ENCODE data around the gene PVALEF. TPM values are rescaled to one million over a fixed set of nuclear protein-coding genes. Genes with fewer than 3 reads are reported as not detected.

The PVALEF gene
- total and polyA plus RNA-seq, 4 donors, result not detected

- H3K27ac ChIP-seq (ENCODE audit: low read depth in 1 of 2, low read length in 2 of 2), result no peak overlapping the region
- no peaks in the 10 kb centered on the region for H3K27me3 ChIP-seq (ENCODE audit: control insufficient read depth in 1 of 2, insufficient read depth in 2 of 2, low read length in 1 of 2)
- H3K36me3 ChIP-seq (ENCODE audit: control insufficient read depth in 1 of 2, insufficient read depth in 2 of 2, low read length in 1 of 2), result no peaks in the 10 kb centered on the region
- H3K9me3 ChIP-seq (ENCODE audit: control insufficient read depth, low read length), result no peaks in the 10 kb centered on the region
- WGBS, 2 donors, result 88 to 90% methylated on average over 21 to 22 of the region's 22 CpGs
- ATAC-seq (ENCODE audit: low FRiP score), result no peak
- DNase-seq, result no peak
- intact Hi-C loops (cut with DNase I), result no loop called here
- no peaks in the 10 kb centered on the region for H3K4me1 ChIP-seq (ENCODE audit: control insufficient read depth in 1 of 2, insufficient read depth in 2 of 2, low read length in 2 of 2)
- H3K4me3 ChIP-seq (ENCODE audit: low read length in 2 of 2), result no peak overlapping the region
These were observed 32.3 kb upstream of the PVALEF start for GRCh38 chr17:81132770-81133723.

- WGBS, 2 donors, result 82 to 87% methylated on average over 24 to 28 of the region's 28 CpGs
- DNase-seq (no peak), ATAC-seq (ENCODE audit: low FRiP score) (no peak)
- no peak overlapping the region for H3K4me3 ChIP-seq (ENCODE audit: low read length in 2 of 2)
- no peak overlapping the region for H3K27ac ChIP-seq (ENCODE audit: low read depth in 1 of 2, low read length in 2 of 2)
- H3K9me3 ChIP-seq (ENCODE audit: control insufficient read depth, low read length), result no peaks in the 10 kb centered on the region
- H3K4me1 ChIP-seq (ENCODE audit: control insufficient read depth in 1 of 2, insufficient read depth in 2 of 2, low read length in 2 of 2), result no peaks in the 10 kb centered on the region
- no peaks in the 10 kb centered on the region for H3K27me3 ChIP-seq (ENCODE audit: control insufficient read depth in 1 of 2, insufficient read depth in 2 of 2, low read length in 1 of 2)
- intact Hi-C loops (cut with DNase I), result no loop called here
- no peaks in the 10 kb centered on the region for H3K36me3 ChIP-seq (ENCODE audit: control insufficient read depth in 1 of 2, insufficient read depth in 2 of 2, low read length in 1 of 2)
These were observed 31.1 kb upstream of the PVALEF start for GRCh38 chr17:81134064-81134781.

- Histone ChIP-seq H3K27me3 (ENCODE audit: control insufficient read depth in 1 of 2, insufficient read depth in 2 of 2, low read length in 1 of 2) (no peaks in the 10 kb centered on the region), H3K27ac (ENCODE audit: low read depth in 1 of 2, low read length in 2 of 2) (no peak overlapping the region), H3K4me1 (ENCODE audit: control insufficient read depth in 1 of 2, insufficient read depth in 2 of 2, low read length in 2 of 2) (no peaks in the 10 kb centered on the region), H3K4me3 (ENCODE audit: low read length in 2 of 2) (no peak overlapping the region), H3K9me3 (ENCODE audit: control insufficient read depth, low read length) (no peaks in the 10 kb centered on the region), H3K36me3 (ENCODE audit: control insufficient read depth in 1 of 2, insufficient read depth in 2 of 2, low read length in 1 of 2) (no peaks in the 10 kb centered on the region)
- intact Hi-C loops (cut with DNase I), result no loop called here
- 89 to 90% methylated on average over 28 of the region's 28 CpGs for WGBS, 2 donors
- ATAC-seq (ENCODE audit: low FRiP score), result no peak
- DNase-seq, result no peak
These were observed 29.6 kb upstream of the PVALEF start for GRCh38 chr17:81135505-81136278.

GRCh38 chr17:81136366-81136765, 28.9 kb upstream of the PVALEF start:
- DNase-seq (no peak), ATAC-seq (ENCODE audit: low FRiP score) (no peak)
- intact Hi-C loops (cut with DNase I), result no loop called here
- Histone ChIP-seq H3K9me3 (ENCODE audit: control insufficient read depth, low read length) (no peaks in the 10 kb centered on the region), H3K4me3 (ENCODE audit: low read length in 2 of 2) (no peak overlapping the region), H3K27me3 (ENCODE audit: control insufficient read depth in 1 of 2, insufficient read depth in 2 of 2, low read length in 1 of 2) (no peaks in the 10 kb centered on the region), H3K27ac (ENCODE audit: low read depth in 1 of 2, low read length in 2 of 2) (no peak overlapping the region), H3K36me3 (ENCODE audit: control insufficient read depth in 1 of 2, insufficient read depth in 2 of 2, low read length in 1 of 2) (no peaks in the 10 kb centered on the region), H3K4me1 (ENCODE audit: control insufficient read depth in 1 of 2, insufficient read depth in 2 of 2, low read length in 2 of 2) (no peaks in the 10 kb centered on the region)
- 88 to 90% methylated on average over 7 to 8 of the region's 8 CpGs for WGBS, 2 donors

- DNase-seq, result no peak
- WGBS, 2 donors, result 89 to 91% methylated on average over 10 to 13 of the region's 13 CpGs
These were observed 28.1 kb upstream of the PVALEF start for GRCh38 chr17:81137248-81137647.

GRCh38 chr17:81138083-81138482, 27.2 kb upstream of the PVALEF start:
- no peaks in the 10 kb centered on the region for H3K4me1 ChIP-seq (ENCODE audit: control insufficient read depth in 1 of 2, insufficient read depth in 2 of 2, low read length in 2 of 2)
- H3K27me3 ChIP-seq (ENCODE audit: control insufficient read depth in 1 of 2, insufficient read depth in 2 of 2, low read length in 1 of 2), result no peaks in the 10 kb centered on the region
- no peak overlapping the region for H3K27ac ChIP-seq (ENCODE audit: low read depth in 1 of 2, low read length in 2 of 2)
- intact Hi-C loops (cut with DNase I), result no loop called here
- H3K36me3 ChIP-seq (ENCODE audit: control insufficient read depth in 1 of 2, insufficient read depth in 2 of 2, low read length in 1 of 2), result no peaks in the 10 kb centered on the region
- DNase-seq (no peak), ATAC-seq (ENCODE audit: low FRiP score) (no peak)
- H3K4me3 ChIP-seq (ENCODE audit: low read length in 2 of 2), result no peak overlapping the region
- no peaks in the 10 kb centered on the region for H3K9me3 ChIP-seq (ENCODE audit: control insufficient read depth, low read length)
- WGBS, 2 donors, result 91 to 93% methylated on average over 15 of the region's 15 CpGs

More at GRCh38 chr17:81137248-81137647, 28.1 kb upstream of the PVALEF start:
- H3K36me3 ChIP-seq (ENCODE audit: control insufficient read depth in 1 of 2, insufficient read depth in 2 of 2, low read length in 1 of 2), result no peaks in the 10 kb centered on the region
- H3K27ac ChIP-seq (ENCODE audit: low read depth in 1 of 2, low read length in 2 of 2), result no peak overlapping the region
- H3K4me1 ChIP-seq (ENCODE audit: control insufficient read depth in 1 of 2, insufficient read depth in 2 of 2, low read length in 2 of 2), result no peaks in the 10 kb centered on the region
- no peak for ATAC-seq (ENCODE audit: low FRiP score)
- intact Hi-C loops (cut with DNase I), result no loop called here
- no peaks in the 10 kb centered on the region for H3K27me3 ChIP-seq (ENCODE audit: control insufficient read depth in 1 of 2, insufficient read depth in 2 of 2, low read length in 1 of 2)
- H3K9me3 ChIP-seq (ENCODE audit: control insufficient read depth, low read length), result no peaks in the 10 kb centered on the region
- H3K4me3 ChIP-seq (ENCODE audit: low read length in 2 of 2), result no peak overlapping the region

- Histone ChIP-seq H3K9me3 (ENCODE audit: control insufficient read depth, low read length) (no peaks in the 10 kb centered on the region), H3K36me3 (ENCODE audit: control insufficient read depth in 1 of 2, insufficient read depth in 2 of 2, low read length in 1 of 2) (no peaks in the 10 kb centered on the region), H3K4me3 (ENCODE audit: low read length in 2 of 2) (no peak overlapping the region), H3K27me3 (ENCODE audit: control insufficient read depth in 1 of 2, insufficient read depth in 2 of 2, low read length in 1 of 2) (no peaks in the 10 kb centered on the region), H3K27ac (ENCODE audit: low read depth in 1 of 2, low read length in 2 of 2) (no peak overlapping the region), H3K4me1 (ENCODE audit: control insufficient read depth in 1 of 2, insufficient read depth in 2 of 2, low read length in 2 of 2) (no peaks in the 10 kb centered on the region)
- WGBS, 2 donors, result 93 to 96% methylated on average over 25 of the region's 25 CpGs
- intact Hi-C loops (cut with DNase I), result no loop called here
- ATAC-seq (ENCODE audit: low FRiP score), result no peak
- DNase-seq, result no peak
These were observed 26.8 kb upstream of the PVALEF start for GRCh38 chr17:81138500-81138899.

- no peaks in the 10 kb centered on the region for H3K9me3 ChIP-seq (ENCODE audit: control insufficient read depth, low read length)
- intact Hi-C loops (cut with DNase I), result no loop called here
These were observed 25.9 kb upstream of the PVALEF start for GRCh38 chr17:81139428-81139827.

More at GRCh38 chr17:81139428-81139827, 25.9 kb upstream of the PVALEF start:
- no peak overlapping the region for H3K27ac ChIP-seq (ENCODE audit: low read depth in 1 of 2, low read length in 2 of 2)
- 93 to 94% methylated on average over 8 of the region's 8 CpGs for WGBS, 2 donors
- no peak for DNase-seq
- ATAC-seq (ENCODE audit: low FRiP score), result no peak
- no peaks in the 10 kb centered on the region for H3K36me3 ChIP-seq (ENCODE audit: control insufficient read depth in 1 of 2, insufficient read depth in 2 of 2, low read length in 1 of 2)
- H3K27me3 ChIP-seq (ENCODE audit: control insufficient read depth in 1 of 2, insufficient read depth in 2 of 2, low read length in 1 of 2), result no peaks in the 10 kb centered on the region
- no peak overlapping the region for H3K4me3 ChIP-seq (ENCODE audit: low read length in 2 of 2)
- no peaks in the 10 kb centered on the region for H3K4me1 ChIP-seq (ENCODE audit: control insufficient read depth in 1 of 2, insufficient read depth in 2 of 2, low read length in 2 of 2)

All from aorta (tissue), 5 donors.